ENCODE data around the gene CHFR.

- no peak for TF ChIP-seq CTCF (IDR thresholded peaks at IDR 0.05 in 4 of 5, conservative IDR thresholded peaks at IDR 0.05 in 1 of 5)
- no peak for TF ChIP-seq POLR2A (IDR thresholded peaks at IDR 0.05)
These were observed 30.8 kb downstream of the CHFR start for GRCh38 chr12:132856581-132856980.
